SIG-M5 treated with dmso at 0.1 percent for 504 hours (cell line): ENCODE data around the gene UQCRC1.

Experiments
- DNase-seq: peaks from one replicate; lab custom pipeline; 2025; ENCODE audit not compliant: unreplicated experiment; lab: John Stamatoyannopoulos, UW

Gene UQCRC1

DNA sequence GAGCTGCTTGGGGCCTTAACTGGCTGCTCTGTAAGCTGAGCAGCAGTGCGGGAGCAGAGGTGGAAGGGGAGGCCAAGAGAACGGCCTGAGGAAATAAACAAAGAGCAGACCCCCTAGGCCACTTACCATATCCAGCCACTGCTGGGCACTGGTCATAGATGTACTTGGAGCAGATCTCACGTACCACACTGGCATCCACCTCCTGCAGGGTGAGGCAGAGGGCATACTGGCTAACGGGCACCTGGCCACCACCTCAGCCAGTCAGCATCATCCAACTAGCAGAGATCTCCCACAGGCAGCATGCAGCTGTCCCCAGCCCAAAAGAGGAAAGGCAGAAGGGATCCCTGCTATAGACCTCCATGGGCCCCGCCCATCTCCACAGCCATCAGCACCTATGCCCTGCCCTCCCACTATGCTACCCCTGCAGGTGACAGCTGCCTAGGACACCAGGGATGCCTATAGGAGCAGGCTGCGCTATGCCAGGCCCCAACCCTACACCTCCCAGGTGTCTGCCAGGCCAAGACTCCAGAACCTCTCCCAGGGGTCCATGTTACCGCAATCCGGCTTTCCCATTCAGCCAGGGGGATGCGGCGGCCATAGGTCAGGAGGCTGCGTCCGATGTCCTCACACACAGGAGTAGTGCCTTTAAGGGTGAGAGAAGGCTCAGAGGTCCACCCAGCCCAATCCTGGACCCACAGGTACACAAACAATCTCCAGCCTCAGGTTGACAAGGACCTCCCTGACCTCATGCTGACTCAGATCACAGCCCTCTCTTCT lies 9.7 kb downstream of the UQCRC1 start:
- no peak for DNase-seq

DNA sequence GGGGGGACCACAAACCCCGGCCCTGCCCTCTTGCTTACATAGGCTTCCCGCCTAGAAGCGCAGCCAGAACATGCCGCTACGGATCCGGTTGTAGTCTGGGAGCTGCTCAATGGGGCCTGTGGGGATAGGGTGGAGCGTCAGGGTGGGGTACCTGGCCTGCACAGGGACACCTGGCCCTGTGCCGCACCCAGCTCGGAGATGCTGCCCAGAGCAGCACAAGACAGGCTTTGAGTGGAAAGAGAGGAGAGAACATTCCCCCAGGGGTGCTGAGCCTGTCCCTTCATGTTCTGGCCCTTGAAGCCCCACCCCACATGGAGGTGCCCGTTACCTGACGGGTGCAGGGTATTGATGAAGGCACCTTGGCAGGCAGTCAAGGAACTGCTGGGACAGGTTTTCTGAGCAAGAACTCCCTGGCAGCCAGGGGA lies 10.4 kb downstream of the UQCRC1 start:
- no peak for DNase-seq

DNA sequence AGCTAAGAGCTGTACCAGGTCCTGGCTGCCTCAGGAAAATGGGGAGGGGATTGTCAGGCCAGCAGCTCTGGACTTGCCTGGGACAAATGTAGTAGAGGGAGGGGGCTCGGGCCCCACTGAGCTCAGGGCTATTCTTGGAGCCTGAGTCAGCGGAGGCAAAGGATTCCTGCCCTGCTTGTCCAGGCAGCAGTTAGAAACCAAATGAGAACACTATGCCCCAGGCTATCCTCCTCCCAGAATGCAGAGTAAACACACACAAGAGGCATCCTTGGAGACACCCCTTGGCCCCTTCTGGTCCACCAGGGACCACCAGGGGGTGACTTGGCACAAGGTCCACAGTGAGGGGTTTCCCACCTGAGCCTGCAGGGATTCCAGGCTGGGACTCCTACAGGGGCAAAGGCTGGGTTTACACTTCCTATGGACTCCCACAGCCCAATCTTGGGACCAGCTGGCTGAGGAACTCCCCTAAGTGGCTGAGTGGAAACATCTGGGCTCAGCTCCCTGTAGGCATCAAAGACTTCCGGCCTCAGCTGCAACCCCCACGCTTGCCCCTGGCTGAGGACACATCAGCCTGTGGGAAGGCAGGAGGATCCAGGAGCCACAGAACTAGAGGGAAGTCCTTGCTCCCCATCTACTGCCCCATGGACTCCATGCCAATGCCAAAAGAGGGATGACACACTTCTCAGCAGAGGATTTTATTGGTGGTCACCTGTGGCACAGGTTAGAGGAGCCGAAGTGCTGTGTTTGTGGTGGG lies 10.9 kb downstream of the UQCRC1 start:
- no peak for DNase-seq

DNA sequence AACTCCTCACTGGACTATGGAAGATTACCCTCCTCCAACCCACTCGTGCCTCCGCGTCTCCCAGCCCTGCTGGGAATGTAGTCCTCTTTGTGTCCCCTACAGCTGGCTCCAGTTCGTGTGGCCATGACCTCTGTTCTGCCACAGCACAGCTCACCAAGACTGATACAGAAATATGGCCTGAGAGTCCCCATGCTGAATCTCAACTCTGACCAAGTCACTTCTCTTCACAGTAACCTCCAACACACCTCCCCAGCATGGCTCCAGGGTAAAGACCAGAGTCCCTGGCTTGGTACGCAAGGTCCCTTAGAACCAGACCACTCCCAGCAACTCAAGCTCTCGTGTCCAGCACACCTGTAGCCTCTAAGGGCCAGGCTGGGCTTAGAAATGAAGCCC lies 12.0 kb downstream of the UQCRC1 start:
- no peak for DNase-seq

DNA sequence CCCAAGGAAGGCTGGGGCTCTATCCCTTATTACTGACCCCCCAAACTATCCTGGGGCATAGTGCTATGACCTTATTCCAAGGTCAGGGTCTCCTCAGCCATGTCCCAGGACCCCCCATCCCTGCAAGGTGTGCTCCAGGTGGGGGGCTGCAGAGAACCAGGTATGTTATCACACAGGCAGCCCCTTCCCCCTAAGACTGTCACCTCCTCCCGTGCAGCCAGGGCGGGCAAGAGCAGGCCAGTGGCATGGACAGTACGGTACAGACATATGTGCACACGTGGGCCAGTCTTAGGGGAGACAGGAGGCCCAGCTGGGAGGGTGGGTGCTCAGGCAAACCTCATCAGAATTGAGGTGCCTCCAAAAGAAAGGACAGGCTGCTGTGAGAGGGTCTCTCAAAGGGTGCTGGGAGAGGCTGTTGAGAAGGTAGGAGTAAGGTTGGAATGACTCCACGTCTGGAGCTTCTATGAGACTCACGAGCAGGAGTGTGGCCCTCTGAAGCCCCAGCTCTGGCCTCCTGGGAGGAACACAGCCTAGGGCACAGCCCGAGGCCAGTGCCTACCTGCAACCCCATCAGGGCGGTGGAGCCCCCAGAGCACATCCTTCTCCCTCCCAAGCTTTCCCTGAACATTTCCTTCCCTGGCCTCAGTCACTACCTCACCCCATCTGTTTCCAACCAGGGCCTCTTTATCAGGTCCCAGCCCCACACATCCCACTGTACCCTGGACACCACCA lies 12.6 kb downstream of the UQCRC1 start:
- no peak for DNase-seq

DNA sequence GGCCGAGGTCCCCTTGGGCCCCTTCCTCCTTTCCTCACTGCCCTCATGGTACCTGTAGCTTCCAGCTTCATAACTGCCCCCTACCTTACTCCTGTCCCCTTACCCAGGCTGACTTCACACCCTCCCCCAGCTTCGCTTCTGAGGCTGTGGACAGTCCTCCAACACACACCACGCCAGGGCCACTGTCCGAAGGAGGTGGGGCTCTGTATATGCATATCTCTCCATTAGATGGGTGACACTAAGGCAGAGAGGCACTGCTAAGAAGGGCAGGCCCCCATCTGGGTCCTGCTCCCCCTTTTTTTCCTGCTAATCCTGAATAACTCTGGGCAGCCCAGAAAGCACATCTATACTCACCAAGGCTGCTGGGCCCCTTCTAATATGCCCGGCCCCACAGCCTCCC lies 13.3 kb downstream of the UQCRC1 start:
- no peak for DNase-seq

DNA sequence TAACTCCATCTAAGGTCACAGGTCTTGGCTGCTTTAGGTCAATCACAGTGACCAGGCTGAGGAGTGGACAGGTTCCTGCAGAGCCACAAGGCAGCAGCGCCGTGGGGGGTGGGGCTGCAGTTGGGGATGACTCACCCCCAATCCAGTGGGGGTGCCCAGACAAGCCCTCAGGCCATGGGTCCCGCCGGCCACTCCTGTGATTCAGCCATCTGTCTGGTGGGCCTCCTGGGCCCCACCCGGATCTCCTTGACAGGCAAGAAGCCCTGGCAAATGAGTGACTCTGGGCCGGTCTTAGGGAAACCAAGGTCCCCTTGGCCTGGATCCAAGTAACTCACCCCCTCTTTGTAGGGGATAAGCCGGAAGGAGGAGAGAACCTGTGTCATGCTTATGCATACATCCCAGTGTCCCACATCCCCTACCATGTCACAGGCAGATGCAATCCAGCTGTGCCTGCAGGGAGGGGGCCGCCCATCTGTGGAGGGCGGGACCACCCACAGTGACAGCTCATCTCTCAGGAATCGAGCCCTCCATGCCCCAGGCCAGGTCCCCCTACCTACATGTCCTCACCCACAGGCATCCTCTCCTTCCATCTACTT lies 13.8 kb downstream of the UQCRC1 start:
- DNase-seq, result no peak

DNA sequence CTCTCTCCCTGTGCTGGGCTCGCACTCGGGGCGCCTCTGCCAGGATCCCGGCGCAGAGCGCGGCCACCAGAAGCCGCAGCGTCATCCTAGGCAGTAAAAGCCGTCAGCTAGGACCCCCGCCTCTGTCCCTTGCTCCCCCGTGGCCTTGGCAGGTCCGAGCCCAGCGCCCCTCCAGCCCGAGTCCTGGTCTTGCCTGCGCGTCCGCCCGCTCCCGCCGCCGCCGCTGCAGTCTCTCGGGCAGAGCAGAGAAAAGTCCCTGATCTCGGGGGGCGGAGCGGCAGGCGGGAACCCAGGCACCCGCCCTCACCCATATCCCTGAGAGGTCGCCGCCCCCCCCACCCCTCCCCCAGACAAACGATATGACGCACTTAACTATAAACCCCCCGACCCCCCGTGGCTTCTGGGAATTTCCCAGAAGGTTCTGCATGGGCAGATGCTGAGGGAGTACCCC lies 14.3 kb downstream of the UQCRC1 start, which contains the start of gene COL7A1:
COL7A1 (minus strand) TSS at position 255 of the 451 bp plus-strand sequence; CDS start at position 85, 170 bp downstream.
- DNase-seq, result no peak

DNA sequence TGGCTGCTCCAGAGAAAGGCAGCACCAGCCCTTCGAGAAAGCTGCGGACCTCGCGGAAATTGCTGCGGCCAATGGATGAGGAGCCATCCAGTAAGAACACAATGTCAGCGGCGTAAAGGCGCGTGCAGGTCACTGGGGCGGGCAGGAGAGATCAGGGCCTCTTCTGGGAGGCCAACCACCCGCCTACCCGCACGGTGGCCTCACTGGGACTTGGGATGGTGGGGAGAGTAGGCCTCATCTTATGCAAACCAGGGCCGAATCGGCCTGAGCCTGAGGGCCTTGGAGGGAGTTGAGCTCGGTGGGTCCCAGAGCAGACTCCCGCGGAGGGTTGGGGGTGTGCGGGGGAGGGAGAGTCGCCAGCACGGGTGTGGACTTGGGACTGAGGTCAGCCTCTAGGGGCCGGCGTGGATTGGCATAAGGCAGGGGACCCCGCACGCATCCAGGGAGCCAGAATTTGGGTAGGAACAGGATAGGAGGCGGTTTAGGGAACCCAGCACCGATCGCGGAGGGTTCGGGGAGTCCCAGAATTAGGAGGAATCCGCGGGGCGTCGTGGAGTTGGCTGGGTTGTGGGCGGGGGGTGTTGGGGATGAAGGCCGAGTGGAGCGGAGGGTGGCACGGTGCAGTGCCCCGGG lies 14.9 kb downstream of the UQCRC1 start:
- DNase-seq, result no peak

DNA sequence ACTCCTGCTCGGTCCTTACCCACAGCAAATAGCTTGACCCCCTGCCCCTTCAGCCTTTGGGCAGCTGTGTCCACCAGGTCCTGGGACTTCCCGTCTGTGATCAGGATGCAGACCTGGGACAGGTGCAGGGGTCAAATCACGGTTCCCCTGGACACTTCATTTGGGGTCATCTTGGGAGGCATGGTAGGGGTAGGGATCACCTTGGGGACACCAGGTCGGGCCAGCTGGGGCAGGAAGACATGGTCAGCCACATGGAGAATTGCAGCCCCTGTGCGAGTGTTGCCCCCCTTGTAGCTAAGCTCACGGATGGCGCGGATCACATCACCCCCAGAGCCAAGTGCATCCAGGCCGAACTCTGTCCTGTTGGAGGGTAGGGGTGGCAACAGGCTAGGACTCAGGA lies 16.1 kb downstream of the UQCRC1 start:
- no peak for DNase-seq

DNA sequence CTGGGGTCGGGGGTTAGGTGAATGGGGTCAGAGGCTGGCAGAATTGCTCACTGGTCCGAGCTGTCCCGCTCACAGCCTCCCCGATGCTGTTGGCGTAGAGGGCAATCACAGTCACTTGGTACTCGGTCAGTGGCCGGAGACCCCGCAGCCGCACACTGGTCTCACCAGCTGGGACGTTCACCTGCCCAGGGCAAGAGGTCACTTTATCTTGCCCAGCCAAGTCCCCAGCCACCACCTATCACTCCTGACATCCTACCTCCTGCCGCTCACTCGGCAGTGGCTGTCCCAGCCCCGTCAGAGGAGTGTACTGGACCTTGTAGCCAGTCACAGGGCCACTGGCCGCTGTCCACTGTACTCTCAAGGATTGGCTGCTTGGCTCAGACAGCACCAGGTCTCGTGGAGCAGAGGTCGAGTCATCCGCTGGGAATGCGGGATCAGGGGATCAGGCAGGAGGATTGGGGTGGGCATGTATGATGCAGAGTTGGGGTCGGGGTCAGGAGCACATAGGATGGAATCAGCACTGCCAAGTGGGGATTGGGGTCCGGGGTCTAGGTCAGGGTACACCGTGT lies 16.8 kb downstream of the UQCRC1 start:
- DNase-seq, result no peak

DNA sequence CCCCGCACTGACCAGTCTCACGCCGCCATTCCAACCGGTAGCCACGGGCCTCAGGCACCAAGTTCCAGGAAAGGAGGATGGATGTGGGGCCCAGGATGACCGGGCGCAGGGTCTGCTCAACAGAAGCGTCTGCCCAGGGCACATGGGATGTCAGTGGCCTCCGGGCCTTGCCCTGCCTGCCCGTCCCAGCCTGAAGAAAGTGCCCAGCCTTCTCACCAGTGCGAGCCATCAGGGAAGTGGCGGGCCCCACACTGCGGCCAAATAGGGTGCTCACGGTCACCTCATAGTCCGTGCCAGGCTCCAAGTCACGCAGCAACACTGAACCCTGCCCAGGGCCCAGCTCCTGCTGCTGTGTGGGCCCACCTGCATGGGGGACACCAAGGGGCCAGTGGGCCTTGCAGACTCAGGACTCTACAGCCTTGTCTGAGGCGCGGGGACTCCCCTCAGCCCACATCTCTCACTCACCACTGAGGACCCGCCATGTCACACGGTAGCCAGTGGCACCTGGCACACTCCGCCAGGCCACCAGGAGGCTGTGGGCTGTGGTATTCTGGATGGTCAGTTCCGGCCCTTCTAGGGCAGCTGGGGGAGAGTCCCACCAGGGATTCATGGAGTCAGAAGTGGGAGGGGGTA lies 17.4 kb downstream of the UQCRC1 start:
- no peak for DNase-seq

DNA sequence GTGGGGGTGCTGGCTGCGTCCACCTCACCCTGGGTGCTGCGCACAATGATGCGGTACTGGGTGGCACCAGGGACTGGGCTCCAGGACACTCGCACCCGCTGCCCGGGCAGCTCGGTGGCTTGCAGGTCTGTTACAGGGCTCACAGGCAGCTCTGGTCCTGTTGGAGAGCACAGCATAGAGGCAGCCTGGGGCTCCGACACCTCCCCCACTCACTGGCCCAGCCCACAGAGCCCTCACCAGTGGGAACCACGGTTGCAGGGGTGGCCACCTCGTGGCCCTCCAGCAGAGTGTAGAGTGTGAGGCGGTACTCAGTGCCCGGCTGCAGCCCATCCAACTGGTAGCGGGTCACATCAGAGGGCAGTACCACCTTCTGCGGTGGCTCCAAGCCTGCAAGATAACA lies 18.0 kb downstream of the UQCRC1 start:
- DNase-seq, result no peak

DNA sequence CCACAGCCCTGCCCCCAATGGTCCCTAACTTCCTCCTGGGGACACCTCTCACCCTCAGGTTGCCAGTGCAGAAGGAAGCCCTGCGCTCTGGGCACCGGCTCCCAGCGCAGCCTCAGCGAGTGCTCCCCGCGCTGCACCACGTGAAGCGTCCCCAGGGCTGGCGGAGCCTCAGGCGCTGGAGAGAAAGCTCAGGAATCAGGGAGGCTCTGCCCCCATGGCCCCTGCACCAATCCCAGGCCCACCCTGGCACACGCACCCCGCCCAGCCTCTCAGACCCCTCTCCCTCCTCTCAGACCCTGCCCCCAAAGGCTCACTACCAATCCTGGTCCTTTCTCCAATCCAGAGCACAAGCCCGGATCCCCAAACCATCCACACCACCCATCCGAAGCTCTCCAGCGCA lies 21.2 kb downstream of the UQCRC1 start:
- DNase-seq, result no peak

DNA sequence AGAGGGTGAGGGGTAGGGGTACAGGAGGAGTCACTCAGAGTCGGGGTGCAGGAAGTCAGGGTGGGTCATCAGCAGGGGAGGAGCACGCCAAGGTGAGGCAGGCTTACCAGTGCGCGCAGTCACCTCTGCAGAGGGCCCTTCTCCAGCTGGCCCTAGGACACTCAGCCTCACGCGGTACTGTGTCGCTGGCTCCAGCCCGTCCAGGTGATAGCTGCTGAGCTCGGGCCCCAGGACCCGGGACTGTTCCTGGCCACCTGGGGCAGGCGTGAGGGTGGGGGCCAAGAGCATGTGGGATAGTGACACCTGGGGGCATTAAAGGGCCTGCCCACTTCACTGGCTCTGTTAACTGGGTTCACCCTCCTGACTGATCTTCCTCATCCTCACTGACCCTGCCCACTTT lies 21.8 kb downstream of the UQCRC1 start:
- no peak for DNase-seq

DNA sequence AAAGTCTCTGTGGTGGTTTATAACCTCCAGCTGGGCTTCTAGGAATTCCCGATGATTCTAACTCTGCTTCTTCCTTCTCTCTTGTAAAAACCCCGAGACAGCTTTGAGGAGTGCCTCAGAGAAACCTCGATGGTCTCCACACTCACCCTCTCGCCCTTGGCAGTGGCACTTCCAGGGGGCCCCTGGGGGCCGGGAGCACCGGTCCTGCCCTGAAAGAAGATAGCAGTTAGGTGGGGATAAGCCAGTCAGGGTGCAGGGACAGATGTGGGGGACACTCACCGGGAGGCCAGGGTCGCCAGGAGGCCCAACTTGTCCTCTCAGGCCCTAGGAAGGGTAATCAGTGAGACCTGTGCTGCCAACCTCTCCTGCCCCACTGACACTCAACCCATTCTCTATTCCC lies 24.0 kb downstream of the UQCRC1 start:
- DNase-seq, result no peak

DNA sequence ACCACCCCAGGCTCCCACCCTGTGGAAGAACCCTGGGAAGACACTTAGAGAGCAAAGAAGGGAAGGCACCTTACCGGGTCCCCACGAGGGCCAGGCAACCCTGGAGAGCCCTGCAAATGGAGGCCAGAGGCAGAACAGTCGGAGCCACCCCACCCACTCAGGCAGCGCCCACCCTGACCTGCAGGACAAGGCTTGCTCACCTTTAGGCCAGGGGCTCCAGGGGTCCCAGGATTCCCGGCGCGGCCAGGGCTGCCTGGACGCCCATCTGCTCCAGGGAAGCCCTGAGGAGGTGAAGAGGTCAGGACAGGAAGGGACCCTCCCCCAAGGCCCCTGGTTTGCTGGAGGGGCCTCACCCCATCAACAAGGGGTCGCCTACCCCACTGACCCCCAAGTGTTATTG lies 24.6 kb downstream of the UQCRC1 start:
- DNase-seq, result no peak

DNA sequence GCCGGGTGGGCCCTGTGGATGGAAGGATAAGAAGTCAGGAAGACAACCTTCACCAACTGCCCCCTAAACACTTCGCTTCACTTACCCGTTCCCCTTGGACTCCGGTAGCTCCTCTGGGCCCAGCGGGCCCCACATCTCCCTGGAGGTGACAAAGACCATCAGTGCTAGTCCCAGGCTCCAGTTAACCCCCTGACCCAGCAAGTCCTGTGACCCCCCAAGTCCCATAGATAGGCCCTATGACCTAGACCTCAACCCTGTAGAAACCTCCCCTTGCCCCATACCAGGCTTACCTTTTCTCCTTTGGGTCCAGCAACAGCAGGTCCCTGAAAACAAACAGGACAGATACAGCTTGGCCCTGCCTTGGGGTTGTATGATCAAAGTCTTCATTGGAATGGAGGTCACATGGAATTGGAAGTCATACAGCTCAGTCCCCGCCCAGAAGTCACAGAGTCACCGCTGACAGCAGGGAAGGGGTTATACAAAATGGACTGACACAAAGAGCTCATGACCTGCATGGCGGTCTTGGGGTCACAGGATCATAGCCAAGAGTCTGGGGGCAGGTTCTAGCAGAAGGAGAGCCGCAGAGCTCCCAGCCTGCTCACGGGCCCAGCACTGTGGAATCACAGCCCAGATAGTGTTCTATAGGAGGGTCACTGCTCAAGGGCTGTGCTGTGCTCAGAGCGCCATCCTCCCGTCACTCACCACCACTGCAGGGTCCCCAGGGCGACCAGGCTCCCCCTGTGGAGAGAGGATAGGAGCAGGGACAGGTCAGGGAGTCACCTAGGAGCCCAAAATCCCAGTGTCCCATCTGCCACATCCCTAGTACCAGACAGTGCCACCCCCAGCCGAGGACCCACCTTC lies 27.6 kb downstream of the UQCRC1 start:
- DNase-seq, result no peak

DNA sequence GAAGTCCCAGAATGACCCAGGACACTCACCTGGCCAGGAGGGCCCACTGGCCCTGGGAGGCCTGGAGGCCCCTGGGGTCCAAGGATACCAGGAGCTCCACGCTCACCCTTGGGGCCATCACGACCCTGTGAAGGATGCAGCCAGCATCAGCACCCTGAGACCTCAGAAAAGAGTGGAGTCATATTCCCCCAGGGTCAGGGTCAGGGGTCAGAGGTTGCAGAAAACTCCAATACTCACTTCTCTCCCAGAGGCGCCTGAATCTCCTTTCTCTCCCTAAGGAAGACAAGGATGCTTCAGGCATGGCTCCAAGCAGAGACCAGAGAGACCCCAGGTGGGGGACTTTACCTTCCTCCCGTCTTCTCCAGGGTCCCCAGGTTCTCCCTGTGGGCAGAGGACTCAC lies 32.8 kb downstream of the UQCRC1 start:
- no peak for DNase-seq
